ENCODE measurements around the gene CHN2. TPM values are rescaled to one million over a fixed set of nuclear protein-coding genes. Genes with fewer than 3 reads are reported as not detected.

The CHN2 gene
- total RNA-seq, 1 experiment from 2014 or later, result 61.2 TPM

DNA sequence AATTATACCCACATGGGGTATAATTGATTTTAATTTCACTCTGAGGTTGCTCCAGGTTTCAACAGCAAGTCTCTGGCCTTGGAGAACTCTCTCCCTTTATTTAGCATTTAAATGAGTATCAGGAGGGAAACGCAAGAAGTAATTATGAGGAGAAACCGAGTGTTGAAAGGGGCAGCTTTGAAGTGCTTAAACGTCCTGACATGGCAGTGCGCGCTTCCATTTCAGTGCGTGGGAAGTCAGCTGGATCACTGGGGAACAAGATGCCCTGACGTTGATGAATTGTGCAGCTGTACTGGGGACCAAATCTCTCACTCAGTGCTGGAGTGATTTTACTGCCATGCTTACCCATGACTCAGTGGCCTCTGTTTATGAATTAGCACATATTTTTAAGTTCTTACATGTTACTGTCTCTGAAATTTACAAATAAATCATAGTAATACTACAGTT is 263.0 kb downstream of the CHN2 start:
- POLR2A ChIA-PET (ENCODE audit: low non-redundant PET), result no interaction called here
- TF ChIP-seq, protein P1, sequence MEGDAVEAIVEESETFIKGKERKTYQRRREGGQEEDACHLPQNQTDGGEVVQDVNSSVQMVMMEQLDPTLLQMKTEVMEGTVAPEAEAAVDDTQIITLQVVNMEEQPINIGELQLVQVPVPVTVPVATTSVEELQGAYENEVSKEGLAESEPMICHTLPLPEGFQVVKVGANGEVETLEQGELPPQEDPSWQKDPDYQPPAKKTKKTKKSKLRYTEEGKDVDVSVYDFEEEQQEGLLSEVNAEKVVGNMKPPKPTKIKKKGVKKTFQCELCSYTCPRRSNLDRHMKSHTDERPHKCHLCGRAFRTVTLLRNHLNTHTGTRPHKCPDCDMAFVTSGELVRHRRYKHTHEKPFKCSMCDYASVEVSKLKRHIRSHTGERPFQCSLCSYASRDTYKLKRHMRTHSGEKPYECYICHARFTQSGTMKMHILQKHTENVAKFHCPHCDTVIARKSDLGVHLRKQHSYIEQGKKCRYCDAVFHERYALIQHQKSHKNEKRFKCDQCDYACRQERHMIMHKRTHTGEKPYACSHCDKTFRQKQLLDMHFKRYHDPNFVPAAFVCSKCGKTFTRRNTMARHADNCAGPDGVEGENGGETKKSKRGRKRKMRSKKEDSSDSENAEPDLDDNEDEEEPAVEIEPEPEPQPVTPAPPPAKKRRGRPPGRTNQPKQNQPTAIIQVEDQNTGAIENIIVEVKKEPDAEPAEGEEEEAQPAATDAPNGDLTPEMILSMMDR (conservative IDR thresholded peaks at IDR 0.05; ENCODE audit: low read depth, low read length), result no peak
- TF ChIP-seq EZH2 (IDR thresholded peaks at IDR 0.05; ENCODE audit: borderline replicate concordance, low read depth, low read length, poor library complexity, severe bottlenecking), result no peak
- peaks cover 3% of the 10 kb centered on the region for H3K4me1 ChIP-seq (ENCODE audit: insufficient read depth, low read length, poor library complexity, severe bottlenecking)
- BruUV-seq (replicated peaks), result no TSS peak
- peak; percentile 14 for DNase-seq (ENCODE audit: low spot score)
- intact Hi-C loops (cut with micrococcal nuclease; ENCODE audit: unreplicated experiment), result no loop called here
- no peaks in the 10 kb centered on the region for H3K36me3 ChIP-seq (ENCODE audit: insufficient read depth, low read length, poor library complexity, severe bottlenecking)
- H3K4me3 ChIP-seq (ENCODE audit: low read depth, low read length, poor library complexity, severe bottlenecking), result no peak overlapping the region
- no peaks in the 10 kb centered on the region for H3K27me3 ChIP-seq (replicated peaks; ENCODE audit: insufficient read depth, low read depth, low read length, poor library complexity)
- no peak overlapping the region for H3K27ac ChIP-seq (ENCODE audit: low read depth, low read length, poor library complexity, severe bottlenecking)
- CTCF ChIA-PET, result no interaction called here
- H3K9me3 ChIP-seq (ENCODE audit: low read depth, low read length, poor library complexity, severe bottlenecking), result no peaks in the 10 kb centered on the region

DNA sequence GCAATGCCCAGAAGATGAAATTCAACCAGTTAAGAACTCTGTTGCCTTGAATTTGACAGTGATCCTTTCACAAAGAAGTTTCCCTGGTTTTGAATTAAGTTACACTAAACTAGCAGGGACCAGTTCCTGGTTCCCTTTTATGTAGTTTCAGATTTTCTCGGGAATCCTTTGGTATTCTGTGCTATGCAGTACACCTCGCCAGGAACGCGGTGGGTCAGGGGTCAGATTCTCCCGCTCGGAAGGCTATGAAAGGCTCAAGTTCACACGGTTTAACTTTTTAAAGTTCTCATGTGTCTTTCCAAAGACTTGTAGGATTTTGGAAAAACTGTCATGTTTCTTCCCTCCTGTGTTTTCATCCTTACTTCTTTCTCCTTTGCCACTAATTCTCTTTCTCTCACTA is 264.4 kb downstream of the CHN2 start:
- no TSS peak for BruUV-seq (replicated peaks)
- peaks cover 3% of the 10 kb centered on the region for H3K4me1 ChIP-seq (ENCODE audit: insufficient read depth, low read length, poor library complexity, severe bottlenecking)
- ChIA-PET CTCF (no interaction called here), POLR2A (ENCODE audit: low non-redundant PET) (no interaction called here)
- DNase-seq (ENCODE audit: low spot score), result no peak
- H3K36me3 ChIP-seq (ENCODE audit: insufficient read depth, low read length, poor library complexity, severe bottlenecking), result no peaks in the 10 kb centered on the region
- no peak for TF ChIP-seq EZH2 (IDR thresholded peaks at IDR 0.05; ENCODE audit: borderline replicate concordance, low read depth, low read length, poor library complexity, severe bottlenecking)
- TF ChIP-seq, protein P1 (conservative IDR thresholded peaks at IDR 0.05; ENCODE audit: low read depth, low read length), result no peak
- no peaks in the 10 kb centered on the region for H3K9me3 ChIP-seq (ENCODE audit: low read depth, low read length, poor library complexity, severe bottlenecking)
- H3K27me3 ChIP-seq (replicated peaks; ENCODE audit: insufficient read depth, low read depth, low read length, poor library complexity), result no peaks in the 10 kb centered on the region
- no peak overlapping the region for H3K27ac ChIP-seq (ENCODE audit: low read depth, low read length, poor library complexity, severe bottlenecking)
- H3K4me3 ChIP-seq (ENCODE audit: low read depth, low read length, poor library complexity, severe bottlenecking), result no peak overlapping the region
- intact Hi-C loops (cut with micrococcal nuclease; ENCODE audit: unreplicated experiment), result no loop called here

DNA sequence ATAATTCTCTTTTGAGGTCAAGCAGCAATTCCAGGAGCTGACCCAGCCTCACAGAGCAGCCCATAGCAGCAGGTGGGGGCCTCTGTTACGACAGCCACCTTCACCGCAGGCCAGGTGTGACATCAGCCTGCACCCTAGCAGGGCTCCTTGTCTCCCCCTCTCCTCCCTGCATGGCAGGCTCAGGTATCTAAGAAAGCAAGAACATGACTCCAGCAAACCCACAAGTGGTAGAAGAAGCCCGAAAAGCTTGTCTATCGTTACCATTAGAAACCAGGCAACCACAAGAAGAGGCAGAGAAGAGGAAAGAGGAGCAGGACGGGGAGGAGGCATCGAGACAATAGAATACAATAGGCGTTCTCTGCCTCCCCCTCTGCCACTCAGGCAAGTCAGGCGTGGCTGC is 265.0 kb downstream of the CHN2 start:
- intact Hi-C loops (cut with micrococcal nuclease; ENCODE audit: unreplicated experiment), result no loop called here
- no peak overlapping the region for H3K27ac ChIP-seq (ENCODE audit: low read depth, low read length, poor library complexity, severe bottlenecking)
- ChIA-PET POLR2A (ENCODE audit: low non-redundant PET) (no interaction called here), CTCF (no interaction called here)
- DNase-seq (ENCODE audit: low spot score), result no peak
- no peak for TF ChIP-seq EZH2 (IDR thresholded peaks at IDR 0.05; ENCODE audit: borderline replicate concordance, low read depth, low read length, poor library complexity, severe bottlenecking)
- TF ChIP-seq, protein P1 (conservative IDR thresholded peaks at IDR 0.05; ENCODE audit: low read depth, low read length), result no peak
- no TSS peak for BruUV-seq (replicated peaks)
- no peaks in the 10 kb centered on the region for H3K27me3 ChIP-seq (replicated peaks; ENCODE audit: insufficient read depth, low read depth, low read length, poor library complexity)
- H3K9me3 ChIP-seq (ENCODE audit: low read depth, low read length, poor library complexity, severe bottlenecking), result no peaks in the 10 kb centered on the region
- H3K4me1 ChIP-seq (ENCODE audit: insufficient read depth, low read length, poor library complexity, severe bottlenecking), result peaks cover 3% of the 10 kb centered on the region
- H3K4me3 ChIP-seq (ENCODE audit: low read depth, low read length, poor library complexity, severe bottlenecking), result no peak overlapping the region
- no peaks in the 10 kb centered on the region for H3K36me3 ChIP-seq (ENCODE audit: insufficient read depth, low read length, poor library complexity, severe bottlenecking)

Measured in A673 (cell line).